Mesothelial cell of epicardium (in vitro differentiated cells): Measurements from ENCODE around the gene LHX2. TPM values are rescaled to one million over a fixed set of nuclear protein-coding genes. Genes with fewer than 3 reads are reported as not detected.
A peak's percentile ranks its signal among the peaks of the same experiment; 100 is the strongest.

Experiments
- DNase-seq, 2 experiments: peaks; one replicate each; pipeline ENCODE4 v3.0.0; 2021; ENCODE audit warnings: low spot score in 2 of 2; ENCODE audit not compliant: unreplicated experiment in 2 of 2
- H3K27ac Mint-ChIP-seq: 2 replicates; pipeline ENCODE4 v1.8.0; 2021; ENCODE audit warnings: mixed read lengths
- H3K27me3 Mint-ChIP-seq: 2 replicates; pipeline ENCODE4 v1.8.0; 2021; ENCODE audit warnings: low read depth, mixed read lengths
- H3K36me3 Mint-ChIP-seq: 2 replicates; pipeline ENCODE4 v1.8.0; 2021; ENCODE audit warnings: mixed read lengths
- H3K4me1 Mint-ChIP-seq: 2 replicates; pipeline ENCODE4 v1.8.0; 2021; ENCODE audit warnings: mixed read lengths
- H3K4me3 Mint-ChIP-seq: 2 replicates; pipeline ENCODE4 v1.8.0; 2021; ENCODE audit warnings: mild to moderate bottlenecking, moderate library complexity, mixed read lengths
- H3K9me3 Mint-ChIP-seq: 2 replicates; pipeline ENCODE4 v1.8.0; 2021; ENCODE audit warnings: mixed read lengths
- total RNA-seq: library from RNA; stranded (reverse); gene quantifications from 3 replicates; pipeline ENCODE4 v1.2.1, GENCODE V29; 2021
- TF ChIP-seq, protein P1 (sequence below): fragments of 200-600 bp; sonication (generic); IDR thresholded peaks from one replicate; pipeline ENCODE4 v1.5.0; 2021; ENCODE audit warnings: antibody characterized with exemption; ENCODE audit not compliant: unreplicated experiment

LHX2 gene
- total RNA-seq, 1 donor from 2014 or later: not detected

DNA sequence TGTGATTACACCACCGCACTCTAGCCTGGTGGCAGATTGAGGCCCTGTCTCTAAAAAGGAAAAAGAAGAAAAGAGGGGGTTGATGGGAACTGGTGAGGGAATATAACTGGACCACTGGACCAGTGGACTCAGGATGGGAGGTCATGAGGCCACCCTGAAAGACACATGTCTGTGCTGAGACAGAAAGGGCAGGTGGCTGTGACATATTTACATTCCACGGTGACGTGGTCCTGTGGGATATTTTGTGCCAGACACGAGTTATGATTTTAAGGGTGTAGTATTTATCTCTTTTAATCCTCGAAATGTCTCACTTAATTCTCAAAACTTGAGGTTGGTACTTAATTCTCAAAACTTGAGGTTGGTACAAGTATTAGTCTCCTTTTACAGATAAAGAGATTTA is 32.9 kb downstream of the LHX2 start:
- no peak overlapping the region for H3K27ac Mint-ChIP-seq
- TF ChIP-seq, protein P1, sequence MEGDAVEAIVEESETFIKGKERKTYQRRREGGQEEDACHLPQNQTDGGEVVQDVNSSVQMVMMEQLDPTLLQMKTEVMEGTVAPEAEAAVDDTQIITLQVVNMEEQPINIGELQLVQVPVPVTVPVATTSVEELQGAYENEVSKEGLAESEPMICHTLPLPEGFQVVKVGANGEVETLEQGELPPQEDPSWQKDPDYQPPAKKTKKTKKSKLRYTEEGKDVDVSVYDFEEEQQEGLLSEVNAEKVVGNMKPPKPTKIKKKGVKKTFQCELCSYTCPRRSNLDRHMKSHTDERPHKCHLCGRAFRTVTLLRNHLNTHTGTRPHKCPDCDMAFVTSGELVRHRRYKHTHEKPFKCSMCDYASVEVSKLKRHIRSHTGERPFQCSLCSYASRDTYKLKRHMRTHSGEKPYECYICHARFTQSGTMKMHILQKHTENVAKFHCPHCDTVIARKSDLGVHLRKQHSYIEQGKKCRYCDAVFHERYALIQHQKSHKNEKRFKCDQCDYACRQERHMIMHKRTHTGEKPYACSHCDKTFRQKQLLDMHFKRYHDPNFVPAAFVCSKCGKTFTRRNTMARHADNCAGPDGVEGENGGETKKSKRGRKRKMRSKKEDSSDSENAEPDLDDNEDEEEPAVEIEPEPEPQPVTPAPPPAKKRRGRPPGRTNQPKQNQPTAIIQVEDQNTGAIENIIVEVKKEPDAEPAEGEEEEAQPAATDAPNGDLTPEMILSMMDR: no peak
- peak overlapping the region; percentile 52 for H3K4me3 Mint-ChIP-seq

DNA sequence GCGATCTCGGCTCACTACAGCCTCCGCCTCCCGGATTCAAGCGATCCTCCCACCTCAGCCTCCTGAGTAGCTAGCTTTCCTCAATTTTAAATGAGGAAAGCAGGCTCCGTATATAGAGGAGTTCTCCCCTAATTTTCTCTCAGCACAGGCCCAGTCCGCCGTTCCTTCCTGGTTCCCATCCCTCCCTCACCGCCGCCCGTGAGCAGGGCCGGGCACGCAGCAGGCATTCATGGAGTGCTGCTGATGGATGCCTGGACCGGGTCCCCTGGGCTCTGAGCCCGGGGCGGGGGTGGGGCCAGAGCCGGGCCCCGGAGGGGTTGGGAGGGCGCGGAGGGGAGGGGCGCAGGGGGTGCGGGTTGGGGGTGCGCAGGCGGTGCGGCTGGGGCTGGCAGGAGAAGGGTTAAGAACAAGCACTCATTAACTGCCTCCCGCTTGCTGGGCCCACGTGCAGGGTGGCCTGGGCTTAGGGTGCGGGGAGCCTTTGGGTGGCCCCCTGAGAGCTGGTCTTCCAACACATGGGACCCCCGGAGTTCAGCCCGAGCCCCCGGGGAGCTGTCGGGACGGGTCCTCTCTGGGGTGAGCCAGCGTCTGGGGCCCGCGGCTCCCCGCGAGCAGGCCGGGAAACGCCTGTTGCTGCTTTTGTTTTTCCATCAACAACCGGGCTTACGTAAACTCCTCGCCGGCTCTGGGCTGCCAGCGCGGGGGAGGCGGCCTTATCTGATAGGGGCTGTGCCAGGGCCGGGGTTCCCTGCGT is 33.7 kb downstream of the LHX2 start:
- DNase-seq: peak; percentile 48 to 72
- Mint-ChIP-seq H3K36me3 (no peaks in the 10 kb centered on the region), H3K27me3 (peaks cover 56% of the 10 kb centered on the region), H3K9me3 (no peaks in the 10 kb centered on the region), H3K27ac (no peak overlapping the region), H3K4me3 (peak overlapping the region; percentile 58), H3K4me1 (peaks cover 10% of the 10 kb centered on the region)
- TF ChIP-seq, protein P1: no peak

More for the DNA sequence above, 32.9 kb downstream of the LHX2 start:
- no peaks in the 10 kb centered on the region for H3K36me3 Mint-ChIP-seq
- no peak for DNase-seq
- H3K4me1 Mint-ChIP-seq: peaks cover 10% of the 10 kb centered on the region
- no peaks in the 10 kb centered on the region for H3K9me3 Mint-ChIP-seq
- peaks cover 64% of the 10 kb centered on the region for H3K27me3 Mint-ChIP-seq

DNA sequence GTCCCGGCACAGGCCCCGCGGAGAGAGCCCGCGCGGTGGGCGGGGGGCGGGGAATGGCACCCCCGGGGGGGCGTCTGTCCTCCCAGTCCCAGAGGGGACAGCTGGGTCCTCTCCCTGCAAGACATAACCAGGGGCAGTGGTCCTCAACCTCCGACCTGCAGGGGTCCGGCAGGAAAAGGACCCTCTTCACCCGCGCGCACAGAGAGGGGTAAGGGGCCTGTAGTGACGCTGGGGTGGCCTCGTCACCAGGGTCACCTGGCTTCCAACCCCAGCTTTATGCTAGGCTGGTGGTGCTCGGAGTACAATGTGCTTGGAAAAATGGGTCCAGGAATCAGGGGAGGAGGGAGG is 34.2 kb downstream of the LHX2 start:
- peaks cover 52% of the 10 kb centered on the region for H3K27me3 Mint-ChIP-seq
- H3K4me3 Mint-ChIP-seq: no peak overlapping the region
- TF ChIP-seq, protein P1: no peak
- H3K36me3 Mint-ChIP-seq: no peaks in the 10 kb centered on the region
- no peak overlapping the region for H3K27ac Mint-ChIP-seq
- DNase-seq: no peak
- no peaks in the 10 kb centered on the region for H3K9me3 Mint-ChIP-seq
- H3K4me1 Mint-ChIP-seq: peaks cover 10% of the 10 kb centered on the region

DNA sequence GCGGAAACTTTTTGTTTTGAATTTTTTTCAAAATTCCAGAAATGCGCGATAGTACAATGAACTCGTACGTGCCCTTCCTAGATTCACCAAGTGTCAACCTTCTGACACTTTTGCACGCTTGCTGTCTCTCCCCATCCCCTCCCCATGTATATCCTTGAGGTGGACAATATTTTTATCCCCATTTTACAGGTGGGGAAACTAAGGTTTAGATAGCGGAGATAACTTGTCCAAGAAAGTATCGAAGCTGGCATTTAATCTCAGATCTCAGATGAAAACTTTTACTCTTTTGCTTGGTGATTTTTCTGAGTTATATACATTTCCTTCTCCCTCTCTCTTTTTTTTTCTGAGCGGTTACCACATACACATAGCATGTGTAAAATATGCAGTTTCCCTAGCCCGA is 34.6 kb downstream of the LHX2 start:
- Mint-ChIP-seq H3K27me3 (peaks cover 50% of the 10 kb centered on the region), H3K9me3 (no peaks in the 10 kb centered on the region), H3K36me3 (no peaks in the 10 kb centered on the region), H3K4me3 (peak overlapping the region; percentile 44), H3K4me1 (peaks cover 8% of the 10 kb centered on the region), H3K27ac (no peak overlapping the region)
- no peak for DNase-seq
- TF ChIP-seq, protein P1: no peak

DNA sequence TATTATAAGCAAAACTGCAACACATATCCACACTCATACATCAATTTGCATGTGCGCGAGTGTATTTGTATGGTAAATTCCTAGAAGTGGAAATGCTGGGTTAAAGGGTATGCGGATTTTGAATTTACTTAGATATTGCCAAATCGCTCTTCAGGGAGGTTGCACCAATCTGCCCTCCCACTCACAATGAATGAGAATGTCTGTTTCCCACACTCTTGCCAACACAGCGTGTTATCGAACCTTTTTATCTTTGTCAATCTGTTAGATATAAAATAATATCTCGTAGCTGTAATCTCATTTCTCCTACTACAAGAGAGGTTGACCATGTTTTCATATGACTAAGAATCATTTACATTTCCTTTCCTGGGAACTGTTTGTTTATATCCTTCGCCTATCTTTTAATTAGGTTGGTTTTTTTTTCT is 35.7 kb downstream of the LHX2 start:
- no peak overlapping the region for H3K27ac Mint-ChIP-seq
- TF ChIP-seq, protein P1: no peak
- H3K27me3 Mint-ChIP-seq: peaks cover 41% of the 10 kb centered on the region
- H3K4me3 Mint-ChIP-seq: no peak overlapping the region
- DNase-seq: no peak
- H3K4me1 Mint-ChIP-seq: peaks cover 3% of the 10 kb centered on the region
- no peaks in the 10 kb centered on the region for H3K9me3 Mint-ChIP-seq
- H3K36me3 Mint-ChIP-seq: no peaks in the 10 kb centered on the region
